RKO (cell line): ENCODE measurements around the gene INPP5E.

Source experiments
- DNase-seq: peaks from one replicate; pipeline ENCODE4 v3.0.0-alpha.2; 2016; ENCODE audit warnings: low spot score

The INPP5E gene

GRCh38 chr9:136403915-136404800, 35.5 kb downstream of the INPP5E start:
- DNase-seq: no peak

GRCh38 chr9:136403538-136403914, 36.1 kb downstream of the INPP5E start:
- no peak for DNase-seq

GRCh38 chr9:136402067-136402466, 37.6 kb downstream of the INPP5E start:
- DNase-seq: no peak

- DNase-seq: no peak
Measured at GRCh38 chr9:136401173-136401922, 38.3 kb downstream of the INPP5E start.

- peak; percentile 95 for DNase-seq
Measured at GRCh38 chr9:136400038-136400834, 39.4 kb downstream of the INPP5E start, which contains the start of gene SNAPC4. TSS of gene SNAPC4 (minus strand) at chr9:136400170. CDS start at chr9:136398428, 1,742 bp downstream.

DNA sequence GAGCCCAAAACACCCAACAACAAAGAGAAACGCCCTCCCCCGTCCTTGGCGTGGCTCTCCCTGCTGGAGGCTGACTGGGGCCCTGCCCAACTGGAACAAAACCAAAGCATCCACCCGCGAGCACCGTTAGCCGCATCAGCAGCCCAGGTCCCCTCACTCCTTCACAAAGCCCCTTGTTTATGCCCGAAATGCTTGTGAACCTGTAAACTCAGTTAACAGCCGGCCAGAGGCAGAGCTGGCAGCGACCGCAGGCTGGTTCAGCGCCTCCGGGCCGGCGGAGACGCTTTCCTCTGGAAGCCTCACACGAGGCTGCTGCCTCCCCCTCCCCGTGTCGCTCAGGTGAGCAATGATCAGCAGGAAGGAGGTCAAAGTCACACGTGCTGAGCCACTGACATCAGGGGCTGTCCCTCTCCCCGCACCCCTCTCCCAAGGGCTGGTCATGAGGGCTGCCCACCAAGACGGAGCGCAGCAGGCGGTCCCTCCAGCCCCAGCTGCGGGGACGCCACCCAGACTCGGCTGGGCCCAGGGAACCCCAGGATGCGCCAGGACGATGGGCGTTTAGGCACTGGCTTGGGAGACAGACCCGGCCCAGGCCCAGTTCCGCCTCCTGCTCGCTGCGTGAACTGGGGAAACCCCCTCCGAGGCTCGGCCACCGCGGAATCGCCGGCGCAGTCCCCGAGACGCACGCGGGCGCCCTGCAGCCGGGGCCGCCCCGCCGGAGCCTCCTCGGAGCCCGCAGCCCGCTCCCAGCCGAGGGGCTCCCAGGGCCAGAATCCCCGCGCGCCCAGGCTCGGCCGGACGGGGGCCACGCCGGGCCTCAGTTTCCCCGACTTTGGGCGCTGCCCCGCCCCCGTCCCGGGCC, 40.2 kb downstream of the INPP5E start:
- peak; percentile 66 for DNase-seq

DNA sequence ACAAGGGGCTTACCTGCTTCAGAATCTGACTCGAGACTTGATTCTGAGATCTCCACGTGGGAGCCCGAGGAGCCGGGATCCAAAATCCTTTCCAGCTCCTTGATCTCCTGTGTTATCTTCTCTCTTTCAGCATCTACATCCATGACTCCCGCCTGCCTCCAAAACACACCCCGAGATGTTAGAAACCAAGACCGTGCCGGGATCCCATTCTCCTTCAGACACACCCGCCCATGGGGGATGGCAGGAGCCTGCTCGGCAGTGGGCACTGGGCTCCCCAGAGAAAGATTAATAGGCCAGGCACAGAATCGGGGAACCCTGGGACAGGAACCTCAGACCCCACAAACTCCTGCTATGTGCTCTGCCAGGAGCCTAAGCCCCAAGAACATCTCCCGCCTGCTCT, 41.4 kb downstream of the INPP5E start:
- DNase-seq: no peak

GRCh38 chr9:136397643-136398042, 42.0 kb downstream of the INPP5E start:
- DNase-seq: no peak

GRCh38 chr9:136396219-136396515, 43.5 kb downstream of the INPP5E start:
- no peak for DNase-seq

- no peak for DNase-seq
Measured at GRCh38 chr9:136395345-136396218, 44.1 kb downstream of the INPP5E start.

- DNase-seq: no peak
Measured at GRCh38 chr9:136395020-136395340, 44.7 kb downstream of the INPP5E start.

GRCh38 chr9:136394312-136395019, 45.2 kb downstream of the INPP5E start:
- DNase-seq: no peak

GRCh38 chr9:136393531-136393930, 46.1 kb downstream of the INPP5E start:
- DNase-seq: no peak

GRCh38 chr9:136392538-136393449, 46.9 kb downstream of the INPP5E start:
- no peak for DNase-seq

DNA sequence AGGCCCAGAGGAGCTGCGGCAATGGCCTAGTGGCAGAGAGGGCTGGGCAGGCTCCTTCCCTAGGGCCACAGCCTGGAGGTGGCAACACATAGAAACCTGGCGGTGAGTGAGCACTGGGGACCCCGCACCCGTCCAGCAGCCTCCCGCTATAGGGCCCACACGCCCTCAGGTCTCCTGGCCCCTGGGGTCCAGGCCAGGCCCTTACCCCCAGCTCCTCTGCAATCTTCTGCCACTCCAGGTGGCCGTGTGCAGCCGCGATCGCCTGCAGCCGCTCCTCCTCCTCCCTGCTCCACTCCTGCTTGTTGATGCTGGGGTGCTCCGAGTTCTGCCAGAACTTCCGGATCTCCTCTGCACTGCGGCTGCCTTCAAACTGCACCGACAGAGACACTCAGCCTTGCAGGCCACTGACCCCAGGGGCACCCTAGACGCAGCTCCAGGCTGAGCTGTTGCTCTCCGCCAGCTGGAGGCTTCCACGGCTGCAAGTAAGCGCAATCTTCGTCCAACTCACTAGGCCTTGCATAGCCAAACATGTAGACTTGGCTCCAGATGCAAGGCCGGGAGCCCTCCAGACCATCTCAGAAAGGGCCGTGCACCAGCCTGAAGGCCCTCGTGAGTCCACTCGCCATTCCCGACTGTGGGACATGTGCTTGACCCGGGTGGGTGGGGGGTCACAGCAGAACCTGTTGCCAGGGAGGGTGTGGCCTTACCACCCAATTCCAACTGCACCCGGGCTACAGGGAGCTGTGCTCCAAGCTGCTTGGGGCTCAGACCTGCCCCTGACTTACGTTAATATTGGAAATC, 47.7 kb downstream of the INPP5E start:
- no peak for DNase-seq

GRCh38 chr9:136389396-136389795, 50.2 kb downstream of the INPP5E start:
- DNase-seq: no peak

GRCh38 chr9:136387217-136387616, 52.4 kb downstream of the INPP5E start:
- no peak for DNase-seq

DNA sequence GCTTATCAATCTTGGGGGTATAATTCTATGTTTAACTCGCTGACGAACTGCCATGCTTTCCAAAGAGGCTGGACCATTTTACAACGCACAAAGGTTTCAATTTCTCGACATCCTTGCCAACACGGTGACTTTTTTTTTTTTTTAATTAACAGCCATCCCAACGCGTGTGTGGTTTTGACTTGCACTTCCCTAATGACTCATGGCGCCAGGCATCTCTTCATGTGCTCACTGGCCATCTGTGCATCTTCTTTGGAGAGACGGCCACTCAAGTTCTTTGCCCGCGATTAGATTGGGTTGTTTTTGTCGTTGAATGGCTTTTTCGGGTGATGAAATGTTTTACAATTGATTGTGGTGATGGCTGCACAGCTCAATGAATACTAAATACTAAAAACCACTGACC, 53.6 kb downstream of the INPP5E start:
- DNase-seq: no peak
